Measurements from ENCODE around the gene SLC25A13. TPM values are rescaled to one million over a fixed set of nuclear protein-coding genes. Genes with fewer than 3 reads are reported as not detected.

SLC25A13 gene
- total RNA-seq, 1 experiment from 2014 or later = 45.0 TPM

- DNase-seq (ENCODE audit: low read depth) = no peak
- in situ Hi-C loops (cut with HindIII; ENCODE audit: low pct_unique_long_range_greater_than_20kb, low sequenced_read_pairs) = no loop called here
These were observed 219.6 kb downstream of the SLC25A13 start for GRCh38 chr7:96102096-96102811.

- in situ Hi-C loops (cut with HindIII; ENCODE audit: low pct_unique_long_range_greater_than_20kb, low sequenced_read_pairs) = no loop called here
- DNase-seq (ENCODE audit: low read depth) = no peak
These were observed 221.2 kb downstream of the SLC25A13 start for GRCh38 chr7:96100737-96101136.

GRCh38 chr7:96097835-96098234 lies 224.1 kb downstream of the SLC25A13 start:
- in situ Hi-C loops (cut with HindIII; ENCODE audit: low pct_unique_long_range_greater_than_20kb, low sequenced_read_pairs) = no loop called here
- DNase-seq (ENCODE audit: low read depth) = no peak

GRCh38 chr7:96093435-96093834 lies 228.5 kb downstream of the SLC25A13 start:
- in situ Hi-C loops (cut with HindIII; ENCODE audit: low pct_unique_long_range_greater_than_20kb, low sequenced_read_pairs) = no loop called here
- DNase-seq (ENCODE audit: low read depth) = peak; percentile 23

DNA sequence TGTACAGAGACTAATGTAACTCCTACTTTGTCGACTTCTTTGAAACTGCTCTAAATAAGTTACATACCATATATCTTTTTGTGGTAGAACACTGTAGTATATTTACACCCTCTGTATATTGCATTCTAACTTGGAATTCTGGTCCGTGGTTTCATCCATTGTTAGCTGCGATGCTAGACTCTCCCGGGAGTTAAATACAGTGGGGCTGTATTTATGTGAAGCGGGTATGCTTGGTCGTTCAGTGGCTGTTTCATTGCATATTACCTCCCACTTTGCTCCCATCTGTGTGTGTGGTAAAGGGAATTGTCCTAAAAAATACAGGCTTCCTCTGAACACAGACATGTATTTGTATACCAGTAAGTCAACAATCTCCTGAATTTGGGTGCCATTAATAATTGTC lies 231.1 kb downstream of the SLC25A13 start:
- no peak for DNase-seq (ENCODE audit: low read depth)
- in situ Hi-C loops (cut with HindIII; ENCODE audit: low pct_unique_long_range_greater_than_20kb, low sequenced_read_pairs) = no loop called here

- in situ Hi-C loops (cut with HindIII; ENCODE audit: low pct_unique_long_range_greater_than_20kb, low sequenced_read_pairs) = no loop called here
- no peak for DNase-seq (ENCODE audit: low read depth)
These were observed 232.4 kb downstream of the SLC25A13 start for GRCh38 chr7:96089511-96089910.

DNA sequence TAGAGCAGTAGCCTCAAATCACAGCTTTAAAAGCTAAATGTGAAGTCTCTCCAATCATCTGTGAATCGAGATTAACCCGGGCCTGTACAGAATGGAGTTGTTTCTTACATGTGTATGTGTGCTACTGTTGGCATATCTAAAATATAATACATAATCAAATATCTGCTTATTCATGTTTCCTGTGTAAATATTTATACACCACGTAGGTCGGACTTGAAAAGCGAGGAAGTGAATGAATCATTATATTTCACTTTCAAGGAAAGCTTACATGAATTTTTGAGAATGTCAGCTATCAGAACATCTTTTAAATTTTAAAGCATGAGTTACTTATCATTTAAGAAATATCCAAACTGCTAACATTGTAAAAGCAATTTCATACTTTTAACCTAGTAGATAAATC lies 233.3 kb downstream of the SLC25A13 start:
- in situ Hi-C loops (cut with HindIII; ENCODE audit: low pct_unique_long_range_greater_than_20kb, low sequenced_read_pairs) = no loop called here
- no peak for DNase-seq (ENCODE audit: low read depth)

- no peak for DNase-seq (ENCODE audit: low read depth)
- in situ Hi-C loops (cut with HindIII; ENCODE audit: low pct_unique_long_range_greater_than_20kb, low sequenced_read_pairs) = no loop called here
These were observed 235.9 kb downstream of the SLC25A13 start for GRCh38 chr7:96085953-96086352.

DNA sequence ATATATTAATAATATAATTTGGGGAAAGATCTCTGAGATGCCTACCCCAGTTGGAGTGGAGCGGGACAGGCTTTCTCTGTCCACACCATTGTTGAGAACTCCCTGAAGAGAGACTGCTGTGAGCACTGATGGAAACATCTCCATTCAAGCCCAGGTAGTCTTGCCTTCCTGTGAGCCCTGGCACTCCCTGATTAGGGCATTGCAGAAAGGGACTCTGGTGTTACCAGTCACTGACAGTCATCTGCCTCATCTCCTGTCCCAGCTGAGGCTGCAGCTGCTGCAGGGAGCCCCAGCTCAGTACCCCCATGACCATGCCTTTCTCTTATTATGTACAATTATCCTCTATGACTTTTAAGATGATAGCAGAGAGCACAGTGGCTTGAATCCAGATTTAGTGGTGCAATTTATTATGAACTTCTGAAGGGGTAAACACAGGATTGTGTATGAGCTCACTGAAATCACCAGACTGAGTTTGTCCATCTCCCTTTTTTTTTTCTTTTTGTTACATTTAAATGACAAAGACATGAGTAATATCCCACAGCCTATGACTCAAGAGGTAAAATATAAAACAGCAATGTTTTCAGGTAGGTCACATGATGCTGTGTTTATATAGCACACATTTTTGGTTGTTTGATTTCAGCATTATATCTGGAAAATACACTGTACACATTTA lies 236.9 kb downstream of the SLC25A13 start:
- in situ Hi-C loops (cut with HindIII; ENCODE audit: low pct_unique_long_range_greater_than_20kb, low sequenced_read_pairs) = no loop called here
- DNase-seq (ENCODE audit: low read depth) = peak; percentile 72

DNA sequence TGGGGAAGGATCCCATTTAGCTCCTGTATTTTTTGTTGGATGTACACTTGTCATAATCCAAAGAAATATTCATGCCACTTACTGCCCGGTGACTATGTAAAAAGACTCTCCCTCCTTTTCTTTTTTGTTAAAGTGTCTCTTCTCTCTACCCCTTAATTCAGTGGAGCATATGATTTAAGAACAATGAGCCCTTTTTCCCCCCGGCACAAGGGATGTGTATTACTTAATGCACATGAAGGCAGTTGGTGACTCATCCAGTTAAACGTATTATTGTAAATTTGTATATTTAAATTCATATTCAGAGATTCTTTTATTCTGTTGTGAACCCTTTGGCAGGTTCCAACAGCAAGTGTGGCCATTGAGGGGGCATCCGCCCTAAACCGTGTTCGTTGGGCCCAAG lies 241.9 kb downstream of the SLC25A13 start:
- in situ Hi-C loops (cut with HindIII; ENCODE audit: low pct_unique_long_range_greater_than_20kb, low sequenced_read_pairs) = no loop called here
- DNase-seq (ENCODE audit: low read depth) = no peak

DNA sequence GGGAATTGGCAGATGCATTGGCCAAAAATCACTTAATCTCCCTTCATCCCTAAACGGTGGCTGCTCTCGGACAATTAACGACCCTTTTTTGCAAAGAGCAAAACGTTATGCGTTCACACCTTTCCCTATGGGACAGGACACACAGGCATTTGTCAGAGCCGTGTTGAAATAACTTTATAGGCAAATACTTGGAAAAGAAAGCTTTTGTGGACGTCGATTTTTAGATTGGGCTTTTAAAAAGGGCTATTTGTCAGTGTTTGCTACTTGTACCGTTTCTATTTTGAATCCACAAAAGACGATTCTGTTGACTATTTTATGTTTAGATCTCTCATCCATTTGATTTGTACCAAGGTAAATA lies 245.6 kb downstream of the SLC25A13 start:
- in situ Hi-C loops (cut with HindIII; ENCODE audit: low pct_unique_long_range_greater_than_20kb, low sequenced_read_pairs) = no loop called here
- no peak for DNase-seq (ENCODE audit: low read depth)

- in situ Hi-C loops (cut with HindIII; ENCODE audit: low pct_unique_long_range_greater_than_20kb, low sequenced_read_pairs) = no loop called here
- DNase-seq (ENCODE audit: low read depth) = peak; percentile 46
These were observed 246.2 kb downstream of the SLC25A13 start for GRCh38 chr7:96075510-96076349.

DNA sequence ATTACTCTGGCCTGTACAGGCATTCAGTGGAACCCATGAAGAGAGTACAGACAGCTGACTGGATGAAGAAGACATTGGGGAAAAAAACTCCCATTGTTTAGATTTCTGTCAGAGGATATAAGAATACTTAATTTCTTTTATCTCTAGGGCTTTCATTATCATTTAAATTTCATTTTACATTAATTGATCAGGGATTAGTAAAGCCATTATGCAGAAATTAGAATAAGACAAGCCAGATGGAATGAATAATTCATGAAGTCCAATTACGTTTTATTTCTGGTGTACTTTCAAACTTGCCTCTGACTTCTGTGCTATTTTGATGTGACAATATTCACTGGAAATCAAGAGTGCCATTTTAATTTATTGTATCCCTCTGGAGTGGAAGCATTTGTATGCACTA lies 247.0 kb downstream of the SLC25A13 start:
- DNase-seq (ENCODE audit: low read depth) = no peak
- in situ Hi-C loops (cut with HindIII; ENCODE audit: low pct_unique_long_range_greater_than_20kb, low sequenced_read_pairs) = no loop called here

Measured in Caki2 (cell line).